Fibroblast of skin of right biceps (primary cell): ENCODE data around the gene KCNJ11.

Experiments used
- DNase-seq: peaks from one replicate; pipeline ENCODE4 v3.0.0-alpha.2; 2013

The KCNJ11 gene

DNA sequence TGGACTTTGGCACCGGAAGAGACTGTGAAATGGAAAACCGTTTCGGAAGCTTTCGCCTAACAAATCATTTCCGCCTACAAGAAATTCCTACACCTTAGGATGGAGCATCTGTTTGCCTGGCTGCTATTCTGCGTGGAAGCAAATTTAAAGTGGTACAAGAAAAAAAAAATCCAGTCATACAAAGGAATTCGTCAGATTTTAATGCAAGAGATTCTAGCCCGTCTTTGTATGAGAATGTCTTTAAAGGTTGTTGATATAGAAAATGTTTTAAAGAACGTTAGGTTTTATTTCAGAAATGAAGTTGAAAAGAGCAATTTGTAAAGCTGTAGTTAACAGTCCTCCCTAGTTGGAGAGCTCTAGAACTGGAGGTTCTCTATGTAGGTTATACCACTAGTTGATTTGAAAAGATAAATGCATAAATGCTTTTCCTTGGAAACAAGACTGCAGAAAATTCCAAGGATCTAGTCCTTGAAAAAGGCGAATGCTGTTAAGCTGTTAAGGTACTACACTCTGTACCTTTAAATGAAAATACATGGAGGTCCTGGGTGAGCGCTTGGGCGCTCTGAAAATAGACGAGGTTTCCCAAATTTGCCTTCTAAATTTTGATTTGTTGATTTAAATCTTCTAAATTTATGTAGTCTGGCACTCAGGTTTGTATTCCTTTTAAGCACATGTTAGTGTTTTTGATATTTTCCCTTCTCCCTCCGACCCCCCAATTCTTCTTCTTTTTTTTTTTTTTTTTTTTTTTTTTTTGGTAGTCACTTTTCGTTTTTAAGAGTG is 34.4 kb downstream of the KCNJ11 start:
- no peak for DNase-seq

DNA sequence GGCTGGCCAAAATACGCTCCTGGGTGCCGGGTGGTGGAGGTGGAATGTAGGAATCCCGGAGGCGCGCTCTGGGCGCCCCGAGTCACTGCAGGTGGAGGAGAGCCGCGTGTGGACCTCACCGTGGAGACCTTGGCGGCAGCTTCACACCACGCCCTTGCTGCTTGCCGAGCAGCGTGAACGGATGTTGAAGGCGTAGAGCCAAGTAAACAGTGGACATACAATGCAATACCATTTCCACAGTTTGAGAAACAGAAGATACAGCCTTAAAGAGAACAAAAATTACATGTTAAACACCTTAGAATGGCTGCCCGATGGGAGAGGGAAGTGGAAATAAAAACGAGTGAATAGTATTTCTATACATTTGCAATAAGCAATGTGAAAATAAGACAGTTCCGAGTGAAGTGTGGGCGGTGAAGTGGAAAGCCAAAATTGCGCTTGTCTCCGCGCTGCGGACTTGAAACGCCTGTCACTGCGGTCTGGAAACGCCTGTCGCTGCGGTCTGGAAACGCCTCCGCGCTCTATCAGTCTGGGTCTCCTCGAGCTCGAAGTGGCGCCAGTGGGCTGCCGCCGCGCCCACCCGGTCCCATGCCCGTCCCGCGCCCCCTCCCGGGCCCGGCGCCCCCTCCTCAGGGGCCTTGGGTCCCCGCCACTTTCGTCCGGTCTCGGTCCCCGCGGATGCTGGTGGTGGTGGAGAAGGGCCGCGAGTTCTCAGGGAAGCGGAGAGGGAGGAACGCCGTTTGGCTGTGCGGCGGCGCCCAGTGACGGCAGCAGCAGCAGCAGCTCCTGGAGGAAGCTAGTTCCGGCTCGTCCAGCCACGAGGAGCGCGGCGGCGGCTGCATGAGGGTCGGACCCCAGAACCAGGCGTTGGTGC is 35.3 kb downstream of the KCNJ11 start:
- peak; percentile 80 for DNase-seq

DNA sequence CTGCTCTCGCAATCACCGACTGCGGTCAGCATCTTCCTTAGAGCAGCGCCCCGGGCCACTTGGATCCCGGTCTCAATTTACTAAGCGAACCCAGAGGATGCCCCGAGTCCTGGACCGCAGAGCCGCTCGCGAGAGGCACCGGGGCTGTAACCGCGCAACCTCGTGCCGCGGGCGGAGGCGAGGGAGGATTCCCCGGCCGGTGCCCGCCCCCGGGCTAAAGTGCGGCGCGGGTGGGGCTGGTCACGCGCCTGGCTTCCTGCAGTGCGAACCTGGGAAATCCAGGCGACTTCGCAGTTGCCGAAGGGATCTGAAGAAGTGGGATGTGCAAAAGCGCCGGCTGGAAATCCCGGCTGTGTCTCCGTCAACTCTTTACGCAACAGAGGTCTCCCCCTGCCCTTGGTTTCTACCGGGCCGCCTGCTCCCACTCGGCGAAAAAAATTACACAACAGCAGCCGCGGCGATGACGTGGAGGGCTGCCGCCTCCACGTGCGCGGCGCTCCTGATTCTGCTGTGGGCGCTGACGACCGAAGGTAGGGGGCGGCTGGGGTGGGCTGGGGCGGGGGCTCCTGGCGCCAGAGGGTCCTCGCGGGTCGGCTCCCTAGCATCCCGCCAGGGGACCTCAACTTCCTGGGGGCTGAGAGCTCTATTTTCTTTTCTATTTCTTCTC is 36.8 kb downstream of the KCNJ11 start, which contains the start of gene NCR3LG1:
Gene NCR3LG1 (plus strand): TSS at position 291 of the 667 bp plus-strand sequence. CDS start 170 bp downstream, at position 461.
- peak; percentile 57 for DNase-seq

DNA sequence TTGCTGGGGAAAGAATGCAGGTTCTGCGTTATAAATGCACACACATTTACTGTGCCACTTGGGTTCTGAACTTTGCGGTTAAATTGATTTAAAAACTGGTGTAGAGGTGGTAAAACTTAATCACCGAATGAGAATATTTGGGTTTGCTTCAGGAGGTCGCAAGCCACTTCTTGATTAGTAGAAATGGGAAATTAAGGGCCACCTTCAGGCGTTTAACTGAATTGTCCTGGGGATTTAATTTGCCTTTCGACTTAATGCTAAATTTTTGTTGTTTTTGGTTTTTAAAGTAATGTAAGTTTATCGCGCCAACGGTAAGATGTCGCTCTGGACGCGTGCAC is 37.3 kb downstream of the KCNJ11 start:
- no peak for DNase-seq

DNA sequence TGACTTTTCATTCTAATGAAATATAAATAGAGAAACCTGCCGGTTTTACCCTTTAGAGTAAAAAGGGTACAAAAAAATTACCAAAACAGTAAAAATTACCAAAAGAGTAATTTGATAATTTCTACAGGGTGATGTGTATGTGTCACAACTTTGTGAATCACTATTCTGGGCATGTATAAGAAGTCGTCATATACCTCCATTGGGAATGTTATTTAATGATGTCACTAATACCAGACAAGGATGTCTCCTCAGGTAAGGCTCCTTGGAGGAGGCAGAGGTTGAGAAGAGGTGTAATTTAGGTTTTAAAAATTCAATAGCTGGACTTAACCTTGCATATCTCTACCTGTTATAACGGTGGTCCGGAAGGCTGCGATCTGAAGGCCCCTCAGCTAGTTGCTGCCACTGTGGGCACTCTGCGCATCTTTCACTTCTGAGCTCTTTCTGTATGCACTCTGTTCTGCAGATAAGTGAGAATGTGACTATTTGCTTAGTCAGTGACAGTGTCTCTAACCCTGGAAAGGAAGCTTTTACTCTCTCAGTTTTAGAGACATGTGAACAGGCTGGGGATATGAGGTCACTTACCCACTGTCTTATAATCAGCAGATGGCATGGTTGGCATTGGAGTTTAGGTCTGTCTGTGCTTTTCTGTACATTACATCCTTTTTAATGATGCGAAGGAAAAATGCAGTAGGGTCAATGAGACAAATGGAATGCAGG is 37.8 kb downstream of the KCNJ11 start:
- no peak for DNase-seq

DNA sequence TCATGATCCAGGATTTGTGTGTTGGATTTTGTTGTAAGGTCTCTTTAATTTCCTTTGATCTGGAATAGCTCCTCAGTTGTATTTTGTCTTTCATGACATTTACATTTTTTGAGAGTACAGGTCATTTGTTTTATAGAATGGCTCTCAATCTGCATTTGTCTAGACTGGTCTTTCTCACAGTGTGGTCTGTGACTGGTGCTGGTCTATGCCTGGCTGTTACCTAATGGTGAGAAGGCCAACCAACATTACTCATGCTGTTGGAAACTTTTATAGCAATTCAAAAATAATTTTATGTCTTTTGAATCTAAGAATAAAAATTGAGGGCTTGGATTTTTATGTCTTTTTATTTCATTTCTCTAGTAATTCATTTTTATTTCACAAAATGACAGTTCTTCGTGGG is 40.8 kb downstream of the KCNJ11 start:
- DNase-seq, result no peak

DNA sequence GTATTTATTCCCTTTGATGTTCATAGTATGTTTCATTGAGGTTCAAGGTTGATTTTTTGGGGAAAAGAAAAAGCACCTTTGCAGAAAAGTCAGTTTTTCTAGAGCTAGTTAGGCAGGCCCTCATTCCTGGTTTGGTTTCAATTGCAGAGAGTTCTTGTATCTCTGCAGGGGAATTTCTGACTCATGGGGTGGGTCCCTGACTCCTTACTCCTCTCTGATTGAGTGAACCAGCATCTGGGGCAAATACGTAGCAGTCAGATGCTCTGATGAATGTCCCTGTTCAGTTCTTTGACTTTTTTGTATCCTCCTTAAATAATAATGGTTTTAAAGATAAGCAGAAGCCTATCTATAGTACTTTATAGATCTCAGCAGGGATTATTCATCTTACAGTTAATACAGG is 44.6 kb downstream of the KCNJ11 start:
- peak; percentile 84 for DNase-seq

DNA sequence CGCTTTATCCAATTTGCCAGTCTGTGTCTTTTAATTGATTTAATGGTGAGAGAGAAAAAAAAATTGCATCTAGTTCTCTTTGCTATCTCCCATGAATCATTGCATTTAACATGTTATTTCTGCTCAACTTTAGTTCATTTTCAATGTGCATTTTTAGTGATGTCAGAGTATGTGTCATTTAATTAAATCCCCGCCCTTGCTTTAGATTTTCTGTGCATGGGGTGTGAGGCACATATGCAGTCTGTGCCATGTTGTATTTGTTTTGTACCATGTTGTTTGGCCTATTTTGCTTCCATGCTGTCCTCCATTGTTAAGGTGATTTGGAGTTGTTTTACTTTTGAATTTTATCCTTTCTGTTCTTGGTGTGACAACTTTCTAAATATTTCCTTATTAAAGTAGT is 45.2 kb downstream of the KCNJ11 start:
- DNase-seq, result no peak
